GM18858 (cell line): ENCODE results near the gene MAPK8.

Source experiments
- ATAC-seq: cut with Tn5 transposase; IDR thresholded peaks from one replicate; pipeline ENCODE4 v1.9.1; 2021; ENCODE audit not compliant: unreplicated experiment

Gene MAPK8

DNA sequence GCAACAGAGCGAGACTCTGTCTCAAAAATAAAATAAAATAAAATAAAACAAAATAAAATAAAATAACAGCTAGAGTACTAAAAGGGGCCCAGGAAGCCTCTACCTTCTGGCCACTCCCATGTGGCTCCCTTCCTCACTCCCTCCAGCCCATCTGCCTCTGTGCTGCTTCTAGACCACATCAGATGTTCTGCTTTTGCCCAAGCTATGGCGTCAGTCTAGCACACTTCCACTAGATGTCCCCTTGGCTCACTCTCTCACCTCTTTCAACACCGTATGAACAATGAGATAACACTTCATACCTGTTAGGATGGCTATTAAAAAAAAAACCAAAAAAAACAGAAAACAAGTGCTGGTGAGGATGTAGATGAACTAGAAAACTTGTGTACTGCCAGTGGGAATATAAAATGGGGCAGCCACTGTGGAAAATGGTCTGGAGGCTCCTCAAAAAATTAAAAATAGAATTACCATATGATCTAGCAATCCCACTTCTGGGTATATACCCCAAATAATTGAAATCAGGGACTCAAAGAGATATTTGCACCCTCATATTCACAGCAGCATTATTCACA lies 166.1 kb downstream of the MAPK8 start:
- ATAC-seq, result no peak

DNA sequence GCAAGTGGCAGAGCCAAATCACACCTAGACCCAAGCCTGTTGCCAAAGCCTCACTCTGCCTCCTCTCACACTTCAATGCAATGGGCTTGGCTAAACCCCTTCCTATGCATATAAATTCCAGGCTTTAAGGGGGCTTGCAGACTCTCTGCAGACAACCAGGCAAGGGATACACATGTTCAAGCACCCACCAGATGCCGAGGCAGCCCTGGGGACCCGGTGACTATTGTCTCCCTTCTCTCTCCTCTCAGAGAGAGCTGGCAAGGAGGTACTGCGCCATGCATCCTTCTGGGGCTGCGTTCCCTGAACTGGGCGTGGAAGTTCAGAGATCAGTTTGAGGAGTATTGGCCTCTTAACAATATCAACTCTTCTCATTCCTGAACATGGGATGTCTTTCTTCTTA lies 167.2 kb downstream of the MAPK8 start:
- ATAC-seq, result no peak

DNA sequence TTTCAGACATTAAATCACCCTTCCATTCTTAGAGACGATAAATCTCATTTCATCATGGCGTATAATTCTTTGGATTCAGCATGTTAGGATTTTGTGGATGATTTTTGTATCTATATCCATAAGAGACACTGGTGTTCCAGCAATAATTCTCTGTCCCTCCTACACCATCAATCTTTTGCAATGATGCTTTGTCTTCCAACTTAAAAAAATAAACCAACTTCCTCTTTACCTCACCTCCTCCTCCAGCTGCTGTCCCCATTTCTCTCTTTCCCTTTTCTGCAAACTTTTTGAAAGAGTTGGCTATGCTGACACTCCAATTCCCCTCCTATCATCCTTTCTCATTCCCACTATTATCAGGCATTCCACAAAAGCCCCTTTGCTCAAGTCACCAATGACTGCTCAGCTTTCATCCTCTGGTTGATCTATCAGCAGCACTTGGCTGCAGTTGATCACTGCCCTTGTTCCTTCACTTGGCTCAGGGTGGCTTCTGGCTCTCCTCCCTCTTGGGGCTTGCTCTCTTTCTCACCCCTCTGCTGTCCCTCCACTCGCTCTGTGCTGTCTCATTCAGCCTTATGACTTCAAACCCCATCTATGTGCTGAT lies 168.4 kb downstream of the MAPK8 start:
- ATAC-seq, result no peak

DNA sequence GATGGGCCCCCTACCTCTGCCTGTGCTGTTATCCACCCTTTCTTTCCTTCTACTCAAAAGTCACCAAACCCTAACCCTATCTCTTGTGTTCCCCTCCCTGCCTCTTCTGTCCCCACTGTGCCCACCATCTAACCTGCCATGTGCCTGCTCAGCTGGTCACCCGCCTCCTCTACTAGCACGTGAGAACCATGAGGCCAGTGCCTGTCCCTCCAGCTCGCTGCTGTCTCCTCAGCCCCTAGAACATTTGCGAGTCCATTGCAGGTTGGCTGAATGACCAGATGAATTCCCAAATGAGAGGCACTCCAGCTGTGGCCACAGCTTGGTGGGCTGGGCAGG lies 169.4 kb downstream of the MAPK8 start:
- no peak for ATAC-seq

DNA sequence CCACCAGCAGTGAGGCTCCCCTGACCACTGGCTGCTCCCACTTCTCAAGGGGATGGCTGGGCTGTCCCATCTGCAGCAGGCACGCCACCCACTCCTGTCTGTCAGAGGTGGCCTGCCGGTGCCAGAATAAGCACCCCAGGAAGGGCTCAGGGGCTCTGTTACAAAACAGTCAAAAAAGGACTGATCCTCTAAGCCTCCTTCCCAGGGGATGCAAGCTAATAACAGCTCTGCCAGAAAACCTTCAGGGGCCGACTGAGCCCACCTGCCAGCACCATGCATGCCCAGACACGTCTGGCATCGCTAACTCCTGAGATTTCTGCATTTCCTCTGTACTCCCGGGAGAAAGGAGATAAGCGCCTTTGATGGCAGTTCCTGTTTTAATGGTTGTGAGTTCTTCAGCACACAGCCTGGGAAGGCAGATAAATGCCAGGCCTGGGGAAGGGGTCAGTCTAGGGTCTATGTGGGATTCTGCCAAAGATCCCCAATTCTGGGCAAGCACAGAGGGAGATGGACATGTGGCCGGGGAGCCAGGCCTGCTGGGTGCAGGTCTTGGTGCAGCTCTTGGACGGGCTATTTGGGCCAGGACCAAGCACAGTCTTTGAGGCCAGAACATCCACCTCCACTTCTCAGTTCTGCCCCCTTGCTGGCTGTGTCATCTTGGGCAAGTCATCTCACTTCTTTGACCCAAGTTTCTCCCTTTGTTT lies 170.0 kb downstream of the MAPK8 start:
- no peak for ATAC-seq

DNA sequence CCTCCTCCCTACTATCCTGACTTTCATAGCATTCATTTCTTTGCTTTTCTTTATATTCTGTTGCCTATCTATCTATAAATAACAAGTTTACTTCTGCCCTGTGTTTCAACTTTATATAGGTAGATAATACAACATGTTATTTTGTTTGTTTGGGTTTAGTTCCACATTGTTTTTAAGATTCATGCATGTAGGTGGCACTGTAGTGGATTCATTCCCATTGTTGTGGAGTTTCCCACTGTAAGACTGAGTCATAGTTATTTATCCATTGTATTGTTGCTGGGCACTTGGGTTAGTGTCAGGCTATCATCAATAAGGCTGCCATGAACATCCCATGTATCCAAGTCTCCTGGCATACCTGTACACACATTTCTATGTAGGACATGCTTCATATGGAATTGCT lies 170.7 kb downstream of the MAPK8 start:
- no peak for ATAC-seq

DNA sequence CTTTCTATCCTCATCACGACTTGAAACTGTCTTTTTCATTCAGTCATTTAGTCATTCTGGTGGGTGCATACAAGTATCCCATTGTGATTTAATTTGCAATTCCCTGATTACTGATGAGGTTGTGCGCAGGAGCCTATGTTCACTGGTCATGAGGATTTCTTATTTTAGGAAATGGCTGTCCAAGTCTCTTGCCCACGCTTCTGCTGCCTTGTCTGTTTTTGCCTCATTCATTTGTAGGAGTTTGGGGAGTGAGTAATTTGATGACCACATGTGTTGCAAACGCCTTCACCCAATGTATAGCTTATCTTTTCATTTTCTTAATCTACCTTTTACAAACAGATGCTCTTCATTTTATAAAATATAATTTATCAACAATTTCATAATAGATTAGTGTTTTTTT lies 171.1 kb downstream of the MAPK8 start:
- ATAC-seq, result no peak

DNA sequence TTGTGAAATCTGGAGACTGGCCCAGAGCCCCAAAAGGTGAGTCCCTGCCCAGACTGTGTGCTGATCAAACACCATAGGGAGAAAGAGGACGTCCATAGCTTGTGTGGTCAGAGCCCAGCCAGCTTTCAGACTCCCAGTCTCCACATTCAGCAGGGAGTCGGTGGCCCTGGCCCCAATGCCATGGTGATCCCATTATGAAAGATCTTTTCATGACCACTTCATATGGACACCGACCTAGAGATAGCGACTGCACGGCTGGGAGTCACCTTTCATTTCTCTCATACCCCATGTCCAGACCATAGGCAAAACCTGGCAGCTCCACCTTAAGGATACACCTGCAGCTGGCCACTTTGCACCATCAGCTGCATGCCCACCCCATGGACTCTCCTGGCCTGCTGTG lies 172.0 kb downstream of the MAPK8 start:
- no peak for ATAC-seq

DNA sequence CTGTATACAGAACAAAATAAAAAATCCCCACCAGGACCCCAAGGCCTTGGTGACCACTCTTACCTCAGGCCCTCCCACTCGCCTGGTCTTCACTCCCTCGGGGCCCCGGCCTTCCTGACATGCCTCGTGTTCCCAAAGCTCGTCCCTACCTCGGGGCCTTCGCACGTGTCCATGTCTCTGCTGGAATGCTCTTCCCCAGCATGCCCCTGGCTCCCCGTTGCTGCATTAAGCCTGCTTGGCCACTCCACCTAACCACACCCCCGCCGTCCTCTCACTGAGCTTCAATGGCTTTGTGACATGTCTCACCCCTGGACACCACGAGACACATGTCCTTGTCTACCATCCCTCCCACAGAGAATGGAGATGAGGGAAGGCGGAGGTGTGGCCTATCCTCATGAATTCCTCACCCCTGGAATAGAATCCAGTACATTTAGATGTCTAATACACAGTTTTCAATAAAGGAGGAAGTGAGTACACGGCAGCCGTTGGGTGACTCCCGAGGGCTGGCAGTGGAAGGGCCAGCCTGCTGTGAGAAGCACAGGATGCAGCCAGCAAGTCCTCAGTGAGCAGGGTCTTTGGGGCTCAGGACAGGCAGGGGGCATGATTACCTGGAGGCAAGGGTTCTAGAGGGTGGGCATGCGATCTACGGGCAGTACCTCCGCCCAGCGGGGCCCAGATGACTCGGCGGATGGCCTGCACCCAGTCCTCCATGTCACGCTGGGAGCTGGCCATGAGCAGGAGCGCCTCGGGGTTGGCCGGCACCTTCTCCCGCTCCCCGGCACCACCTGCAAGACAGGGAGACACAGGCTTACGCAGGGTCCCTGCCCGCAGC lies 172.7 kb downstream of the MAPK8 start:
- ATAC-seq, result no peak

DNA sequence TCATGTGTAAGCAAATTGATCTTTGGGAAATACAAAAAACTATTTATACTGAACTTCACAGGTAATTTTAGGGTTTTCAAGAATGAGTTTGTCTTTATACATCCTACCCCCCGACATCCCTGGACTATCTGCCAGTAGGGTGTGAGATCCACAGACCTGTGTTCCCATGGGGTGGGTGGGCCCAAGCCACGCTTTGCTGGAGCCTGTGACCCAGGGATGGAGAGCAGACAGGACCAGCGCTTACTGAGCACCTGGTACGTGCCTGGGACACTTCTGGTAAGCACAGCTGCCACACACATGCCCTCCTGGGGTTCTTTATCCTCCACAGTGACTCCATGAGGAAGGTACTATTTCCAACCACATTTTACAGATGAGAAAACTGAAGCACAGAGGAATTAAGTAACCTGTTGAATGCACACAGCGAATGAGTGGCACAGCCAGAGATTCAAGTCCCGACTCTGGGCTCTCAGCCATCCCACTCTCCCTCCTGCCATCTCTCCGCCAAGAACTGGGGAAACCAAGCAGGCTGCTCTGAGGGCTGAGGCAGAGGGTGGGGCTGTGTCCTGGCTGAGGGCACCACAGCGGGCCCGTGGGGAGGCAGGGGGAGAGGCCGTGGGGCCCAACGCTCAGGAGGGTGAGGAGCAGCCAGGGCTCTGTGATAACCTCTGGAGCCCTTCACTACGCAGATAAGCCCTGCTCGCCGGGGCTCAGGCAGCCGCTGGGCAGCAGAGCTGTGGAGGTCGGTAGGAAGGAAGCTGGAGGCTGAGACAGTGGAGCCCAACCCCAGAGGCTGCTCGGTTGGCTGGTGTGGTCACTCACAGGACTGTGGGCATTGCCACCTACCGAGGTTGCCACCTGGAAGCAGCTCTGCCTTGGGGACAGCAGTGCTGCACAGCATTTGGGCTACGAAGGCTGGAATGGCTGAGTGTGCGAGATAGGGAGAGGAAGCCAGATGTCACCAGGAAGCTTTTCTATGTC lies 174.2 kb downstream of the MAPK8 start:
- no peak for ATAC-seq

DNA sequence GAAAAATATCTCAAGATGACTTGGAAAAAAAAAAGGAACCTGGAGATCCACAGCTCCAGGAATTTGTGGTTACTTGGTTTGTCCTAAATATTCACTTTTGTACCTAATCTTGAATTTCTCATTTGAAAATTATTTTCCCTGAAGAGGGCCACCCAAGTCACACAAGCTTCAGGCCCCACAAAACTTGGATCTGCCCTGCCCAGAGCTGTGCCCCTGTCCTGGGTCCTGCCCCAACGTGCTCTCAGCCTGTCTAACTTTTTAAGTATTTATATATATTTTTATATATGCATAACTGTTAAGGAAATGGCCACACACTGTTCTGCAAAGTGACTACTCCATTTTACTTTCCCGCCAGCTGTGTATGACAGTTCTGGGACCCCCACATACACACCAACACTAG lies 174.9 kb downstream of the MAPK8 start:
- no peak for ATAC-seq

DNA sequence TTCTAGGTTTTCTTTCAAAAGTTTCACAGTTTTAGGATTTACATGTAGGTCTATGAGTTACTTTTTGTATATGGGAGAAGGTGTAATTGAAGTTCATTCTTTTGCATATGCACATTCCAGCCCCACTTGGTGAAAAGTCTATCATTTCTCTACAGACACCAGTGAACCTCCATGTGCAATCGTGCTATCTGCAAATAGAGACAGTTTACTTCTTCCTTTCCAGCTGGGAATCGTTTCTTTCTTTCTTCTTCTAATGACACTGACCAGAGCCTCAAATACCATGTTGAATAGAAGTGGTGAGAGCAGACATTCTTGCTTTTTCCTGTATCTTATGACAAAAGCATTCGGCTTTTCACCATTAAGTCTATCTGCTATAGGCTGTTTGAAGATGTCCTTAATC lies 175.7 kb downstream of the MAPK8 start:
- ATAC-seq, result no peak

DNA sequence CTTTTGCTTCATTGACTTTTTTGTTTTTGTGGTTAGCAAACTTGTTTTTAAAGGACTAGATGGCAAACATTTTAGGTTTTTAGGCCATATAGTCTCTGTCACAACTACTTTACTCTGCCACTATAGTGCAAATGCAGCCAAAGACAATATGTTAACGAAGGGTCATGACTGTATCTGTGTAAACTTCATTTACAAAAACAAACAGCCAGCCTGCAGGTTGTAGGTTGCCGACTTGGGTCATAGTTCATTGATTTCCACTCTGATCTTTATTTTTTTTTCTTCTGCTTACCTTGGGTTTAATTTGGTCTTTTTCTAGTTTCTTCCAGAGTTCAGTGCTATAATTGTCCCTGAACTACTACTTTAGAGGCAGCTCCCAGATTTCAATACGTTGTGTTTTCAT lies 178.4 kb downstream of the MAPK8 start:
- no peak for ATAC-seq

DNA sequence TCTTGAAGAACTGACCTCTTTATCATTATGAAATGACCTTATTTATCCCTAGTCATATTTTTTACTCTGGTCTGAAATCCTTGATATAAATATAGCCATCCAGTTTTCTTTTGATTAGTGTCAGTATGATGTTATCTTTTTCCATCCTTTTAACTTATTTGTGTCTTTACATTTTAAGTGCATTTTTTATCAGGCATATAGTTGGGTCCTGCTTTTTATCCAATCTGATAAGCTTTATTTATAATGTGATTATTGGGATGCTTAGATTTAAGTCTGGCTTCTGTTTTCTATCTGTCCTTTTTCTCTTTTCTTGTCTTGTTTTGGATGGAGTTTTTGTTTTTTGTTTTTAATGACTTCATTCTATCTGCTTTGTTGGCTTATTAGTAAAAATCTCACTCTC lies 179.2 kb downstream of the MAPK8 start:
- no peak for ATAC-seq

DNA sequence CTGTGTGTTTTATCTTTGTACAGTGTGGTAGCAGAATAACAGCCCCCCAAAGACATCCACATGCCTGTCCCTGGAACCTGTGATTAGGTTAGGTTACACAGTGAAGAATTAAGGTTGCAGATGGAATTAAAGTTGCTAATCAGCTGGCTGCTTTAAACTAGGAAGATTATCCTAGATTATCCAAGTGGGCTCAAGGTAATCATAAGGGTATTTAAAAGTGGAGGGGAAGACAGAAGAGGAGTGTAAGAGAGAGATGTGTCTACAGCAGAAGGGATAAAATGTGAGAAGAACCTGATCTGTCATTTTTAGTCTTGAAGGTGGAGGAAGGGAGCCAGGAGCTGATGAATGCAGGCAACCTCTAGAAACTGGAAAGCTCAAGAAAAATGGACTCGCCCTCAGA lies 180.8 kb downstream of the MAPK8 start:
- ATAC-seq, result no peak
